ENCODE measurements around the gene KLHDC10.

GRCh38 chr7:130134106-130134636, 63.8 kb downstream of the KLHDC10 start:
- TF ChIP-seq REST (IDR thresholded peaks at IDR 0.05; ENCODE audit: insufficient read depth in 1 of 2, low read depth in 2 of 2, low read length in 2 of 2) (no peak), POLR2AphosphoS5 (IDR thresholded peaks at IDR 0.05; ENCODE audit: low read depth, low read length) (no peak), TAF1 (IDR thresholded peaks at IDR 0.05; ENCODE audit: borderline replicate concordance, insufficient read depth, low read length) (no peak)
